Measurements from ENCODE around the gene MDK.

MDK gene

DNA sequence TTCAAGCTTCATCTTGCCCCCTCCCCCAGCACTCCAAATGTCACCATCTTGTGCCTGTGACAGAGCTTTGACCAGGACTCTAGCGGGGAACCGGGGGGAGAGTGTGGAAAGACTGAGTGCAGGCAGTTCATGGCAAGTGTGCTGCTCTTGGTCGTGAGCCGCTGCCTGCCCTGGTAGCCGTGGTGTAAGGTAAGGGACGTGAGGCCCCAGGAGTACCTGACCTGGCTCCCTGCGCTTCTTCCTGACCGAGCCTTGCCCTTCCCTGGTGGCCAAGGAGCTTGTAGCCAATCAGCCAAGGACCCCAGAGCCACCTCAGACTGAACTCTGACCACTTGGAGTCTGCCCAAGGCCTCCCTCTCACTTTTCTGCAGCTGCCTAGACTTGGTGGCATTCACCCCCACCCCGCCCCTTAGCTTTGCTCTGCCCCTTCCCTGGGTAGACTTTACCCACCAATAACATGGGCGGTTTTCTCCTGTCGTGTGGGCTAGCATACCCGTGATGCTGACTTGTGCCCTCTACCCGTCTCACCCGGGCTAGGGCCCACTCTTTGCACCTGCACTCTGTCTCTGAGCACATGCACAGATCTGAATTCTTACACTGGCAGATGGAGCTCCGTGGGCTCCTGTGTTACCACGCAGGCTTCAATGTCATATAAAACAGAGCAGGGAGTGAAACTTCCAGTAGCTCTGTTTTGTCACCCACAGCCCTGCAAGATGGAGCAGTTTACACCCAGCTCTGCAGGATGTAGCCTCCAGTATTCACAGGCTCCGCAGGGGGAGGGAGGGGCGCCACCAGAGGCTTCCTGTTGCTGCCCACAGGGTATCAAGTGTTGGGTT is 32.7 kb upstream of the MDK start:
- ATAC-seq, result peak in 1 of 2 donors; percentile 8

DNA sequence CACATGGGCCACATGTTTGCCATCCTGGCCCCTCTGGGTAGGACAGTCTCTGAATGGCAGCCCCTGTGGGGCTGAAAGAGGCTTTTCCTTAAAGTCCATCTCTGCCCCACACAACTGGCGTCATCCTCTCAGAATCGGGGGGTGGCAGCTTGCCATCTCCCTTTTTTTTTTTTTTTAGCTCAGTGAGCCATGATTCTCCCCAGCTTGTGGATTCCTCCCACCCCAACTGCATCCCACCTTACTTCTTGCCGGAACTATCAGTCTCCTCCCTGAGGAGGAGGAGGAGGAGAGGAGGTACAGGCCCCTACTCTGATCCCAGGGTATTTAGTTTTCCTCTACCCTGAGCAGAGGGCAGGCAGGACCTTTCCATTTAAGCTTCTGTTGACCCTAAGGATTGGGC is 30.8 kb upstream of the MDK start:
- no peak for ATAC-seq

DNA sequence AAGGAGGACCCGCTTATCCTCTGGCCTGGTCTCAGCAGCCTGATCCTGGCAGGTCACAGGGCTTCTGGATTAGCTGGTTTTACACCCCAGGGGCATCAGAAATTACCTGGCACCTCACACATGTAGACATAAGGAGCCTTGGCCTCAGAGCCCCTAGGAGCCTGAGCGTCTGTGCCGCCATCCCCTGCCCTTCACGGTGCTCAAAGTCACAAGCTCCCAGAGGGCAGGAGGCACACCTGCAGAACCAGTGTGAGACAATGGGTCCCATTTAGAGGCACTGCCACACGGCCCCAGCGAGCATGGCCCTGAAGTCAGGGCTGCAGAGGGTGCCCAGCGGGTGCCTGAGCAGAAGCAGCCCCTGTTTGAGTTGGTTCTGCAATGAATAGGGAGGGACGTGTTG is 30.3 kb upstream of the MDK start:
- no peak for ATAC-seq

DNA sequence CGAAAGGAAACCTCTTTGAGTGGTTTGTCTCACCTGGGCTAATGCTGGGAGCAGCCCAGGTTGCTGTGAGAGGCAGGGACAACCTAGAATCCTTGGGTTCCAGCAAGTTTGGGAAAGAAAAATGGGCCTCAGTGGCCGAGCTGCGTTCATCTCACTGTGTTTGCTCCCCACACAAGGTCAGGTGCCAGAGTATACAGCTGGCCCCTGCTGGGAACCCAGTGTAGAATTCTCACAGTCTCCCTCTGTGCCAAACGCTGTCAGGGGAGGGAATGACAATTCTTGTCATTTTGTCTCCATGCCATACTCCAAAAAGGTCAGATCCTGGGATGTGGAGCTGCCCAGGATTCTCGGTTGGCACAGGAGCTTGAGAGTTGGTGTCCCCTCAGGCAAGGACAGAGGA is 29.9 kb upstream of the MDK start:
- ATAC-seq, result no peak

DNA sequence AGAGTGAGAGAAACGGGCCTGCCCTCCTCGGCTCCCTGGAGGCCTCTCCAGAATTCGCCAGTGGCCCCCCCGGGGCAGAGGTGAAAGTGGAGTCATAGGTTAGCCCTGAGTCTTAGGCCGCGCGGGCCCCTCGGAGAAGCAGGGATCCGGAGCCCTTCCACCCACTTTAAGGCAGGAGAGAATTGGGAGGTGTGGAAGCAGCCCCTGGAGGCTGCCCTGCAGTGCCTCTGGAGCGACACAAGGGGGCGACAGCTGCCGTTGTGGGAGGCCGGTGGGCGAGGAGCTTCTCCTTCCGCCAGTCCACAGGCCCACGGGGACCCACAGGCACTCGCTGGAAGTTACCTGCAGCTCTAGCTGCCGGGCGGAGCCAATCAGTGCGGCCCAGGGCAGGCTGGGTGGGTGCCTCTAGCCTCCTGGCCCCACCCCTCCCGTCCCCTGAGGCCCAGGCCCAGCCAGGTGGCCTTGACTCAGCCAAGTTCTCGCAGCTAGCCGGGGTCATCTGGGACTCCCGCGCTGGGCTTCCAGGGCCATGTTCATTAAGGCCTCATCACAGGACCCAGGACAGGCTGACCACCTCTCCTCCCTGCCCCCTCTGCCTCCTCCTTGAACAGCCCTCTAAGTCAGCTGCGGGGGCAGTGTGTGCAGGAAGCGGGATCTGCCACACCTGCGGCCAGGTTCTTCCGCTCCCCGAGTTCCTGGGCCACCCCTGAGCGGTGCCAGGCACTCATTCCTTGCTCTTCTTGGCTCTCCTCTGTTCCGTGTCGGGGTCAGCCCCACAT is 29.2 kb upstream of the MDK start:
- peak; percentile 45 to 52 for ATAC-seq

DNA sequence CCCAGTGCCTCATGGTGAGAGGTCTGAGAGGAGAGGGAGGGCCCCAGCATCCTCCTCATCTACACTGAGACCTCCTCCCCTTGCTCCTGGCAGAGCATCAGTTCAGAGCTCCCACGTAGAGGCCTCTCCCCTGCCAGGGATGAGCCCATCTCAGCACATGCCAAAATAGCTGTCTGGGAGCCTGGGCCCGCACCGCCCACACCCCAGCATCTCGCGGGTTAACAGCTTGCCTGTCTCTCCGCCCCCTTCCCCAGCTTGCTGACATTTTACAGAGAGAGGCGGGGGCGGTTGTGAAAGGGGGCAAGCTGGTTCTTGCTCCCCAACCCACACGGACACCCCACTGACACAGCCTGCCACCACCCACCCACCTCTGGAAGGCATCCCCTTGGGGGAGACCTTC is 27.8 kb upstream of the MDK start:
- peak; percentile 15 to 37 for ATAC-seq

DNA sequence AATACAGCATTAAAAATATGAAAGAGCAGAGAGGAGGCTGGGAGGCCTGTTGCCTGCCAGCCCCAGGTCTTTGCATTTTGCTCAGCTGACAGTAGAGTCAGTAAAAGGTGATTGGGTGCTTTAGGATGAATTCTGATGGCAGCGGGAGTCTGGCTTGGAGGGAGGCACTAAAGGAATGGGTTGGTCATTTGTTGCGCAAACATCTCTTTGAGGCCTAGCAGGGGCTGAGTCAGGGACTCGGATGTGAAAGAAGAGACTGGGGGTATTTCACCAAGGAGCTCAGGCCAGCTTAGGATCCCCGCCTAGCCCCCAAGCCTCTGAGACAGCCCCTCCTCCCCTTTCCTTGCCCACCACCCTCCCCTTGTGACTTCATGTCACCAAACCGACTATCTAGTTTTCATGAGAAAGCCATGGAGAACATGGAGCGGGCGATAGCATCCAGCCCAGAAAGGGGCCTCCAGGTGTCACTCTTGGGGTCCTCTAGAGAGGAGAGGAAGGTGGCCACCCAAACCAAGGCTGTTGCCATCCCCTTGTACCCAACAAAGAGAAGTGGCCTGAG is 24.5 kb upstream of the MDK start:
- ATAC-seq, result no peak

DNA sequence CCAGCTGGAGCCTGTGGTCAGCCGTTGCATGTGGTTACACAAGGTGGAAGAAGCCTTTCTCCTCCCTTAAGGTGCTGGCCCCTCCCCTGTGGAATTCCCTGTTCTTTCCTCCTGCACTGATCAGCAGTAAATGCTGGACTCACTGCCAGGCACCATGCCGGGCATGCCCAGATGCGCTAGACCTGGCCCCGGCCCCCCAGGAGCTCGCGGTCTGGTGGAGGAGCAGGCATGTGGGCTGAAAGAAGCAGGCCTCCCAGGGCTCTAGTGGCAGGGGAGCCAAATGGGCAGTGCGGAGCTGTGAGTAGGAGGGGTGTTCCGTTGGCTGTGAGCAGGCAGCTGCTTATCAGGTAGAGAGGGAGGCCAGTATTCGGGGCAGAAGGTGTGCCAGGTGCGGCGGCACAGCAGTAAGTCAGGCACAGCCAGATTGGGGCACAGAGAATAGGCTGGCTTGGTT is 24.0 kb upstream of the MDK start:
- ATAC-seq, result no peak

DNA sequence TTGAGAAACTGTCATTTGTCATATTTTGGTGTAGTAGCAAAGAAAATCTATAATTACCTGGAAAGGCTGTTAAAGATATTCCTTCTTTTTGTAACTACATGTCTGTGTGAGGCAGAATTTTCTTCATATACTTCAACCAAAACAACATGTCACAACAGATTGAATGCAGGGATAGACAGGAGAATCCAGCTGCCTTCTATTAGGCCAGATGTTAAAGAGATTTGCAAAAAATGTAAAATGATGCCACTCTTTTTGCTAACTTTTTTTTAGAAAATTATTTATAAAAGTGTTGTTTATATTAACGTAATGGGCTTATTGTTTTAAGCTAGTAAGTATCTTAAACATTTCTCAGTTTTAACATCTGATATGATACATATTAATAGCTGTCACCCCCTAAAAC is 21.5 kb upstream of the MDK start:
- no peak for ATAC-seq

DNA sequence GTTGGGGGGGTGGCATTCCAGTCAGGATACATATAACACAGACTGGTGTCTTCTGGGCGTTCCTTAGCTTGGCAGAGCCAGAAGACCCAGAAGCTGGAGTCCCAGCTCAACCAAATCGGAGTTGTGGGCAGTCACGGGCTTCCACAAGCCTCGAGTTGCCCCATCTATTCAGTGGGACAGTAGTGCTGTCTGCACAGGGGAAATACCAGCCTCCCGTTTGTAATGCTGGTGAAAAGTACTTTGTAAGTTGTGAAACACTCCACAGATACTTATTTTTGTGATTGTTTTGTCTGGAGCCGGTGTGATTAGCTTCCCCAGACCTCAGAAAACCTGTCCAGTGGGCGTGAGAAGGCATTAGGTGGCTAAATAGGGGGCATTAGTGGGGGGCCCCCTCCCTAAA is 20.6 kb upstream of the MDK start:
- peak in 1 of 2 donors; percentile 40 for ATAC-seq

DNA sequence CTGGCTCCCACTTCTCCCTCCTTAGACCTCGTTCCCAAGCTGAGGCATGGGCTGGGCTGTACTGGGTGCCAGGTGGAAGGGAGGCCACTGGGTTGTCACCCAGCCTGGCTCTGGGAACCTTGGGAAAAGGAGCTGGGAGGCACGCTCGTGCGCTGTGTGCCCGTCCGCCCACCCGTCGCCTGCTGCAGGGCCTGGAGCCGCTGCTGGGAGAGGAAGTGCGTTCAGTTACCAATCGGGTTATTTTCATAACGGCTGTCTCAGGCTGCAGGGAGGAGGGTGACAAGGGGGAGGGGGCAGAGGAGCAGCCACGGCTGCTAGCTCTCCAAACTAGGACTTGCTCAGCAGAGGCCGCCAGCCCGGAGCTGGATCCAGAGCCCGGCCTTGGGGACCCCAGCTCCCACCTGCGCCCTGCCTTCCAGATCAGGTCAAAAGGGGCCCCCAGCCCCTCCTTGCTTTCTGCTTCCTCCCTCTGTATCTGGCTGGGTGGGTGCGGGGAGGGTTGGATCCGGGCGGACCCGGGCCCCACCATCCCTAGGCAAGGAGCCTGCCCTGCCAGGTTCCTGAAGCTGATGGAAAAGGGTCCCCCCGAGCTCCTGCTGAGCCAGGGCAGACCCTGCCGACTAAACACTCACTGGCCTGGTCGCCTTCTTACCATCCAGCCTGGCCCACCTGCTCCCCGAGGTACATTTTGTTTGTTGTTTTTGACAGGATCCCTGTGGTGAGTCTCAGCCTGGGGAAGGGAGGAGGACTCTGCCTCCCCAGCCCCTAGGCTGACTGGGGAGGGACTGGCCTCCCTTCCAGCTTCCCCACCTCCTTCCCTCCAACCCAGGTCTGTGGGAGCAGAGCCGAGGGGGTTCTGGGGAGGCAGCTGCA is 19.9 kb upstream of the MDK start:
- peak; percentile 91 to 93 for ATAC-seq

DNA sequence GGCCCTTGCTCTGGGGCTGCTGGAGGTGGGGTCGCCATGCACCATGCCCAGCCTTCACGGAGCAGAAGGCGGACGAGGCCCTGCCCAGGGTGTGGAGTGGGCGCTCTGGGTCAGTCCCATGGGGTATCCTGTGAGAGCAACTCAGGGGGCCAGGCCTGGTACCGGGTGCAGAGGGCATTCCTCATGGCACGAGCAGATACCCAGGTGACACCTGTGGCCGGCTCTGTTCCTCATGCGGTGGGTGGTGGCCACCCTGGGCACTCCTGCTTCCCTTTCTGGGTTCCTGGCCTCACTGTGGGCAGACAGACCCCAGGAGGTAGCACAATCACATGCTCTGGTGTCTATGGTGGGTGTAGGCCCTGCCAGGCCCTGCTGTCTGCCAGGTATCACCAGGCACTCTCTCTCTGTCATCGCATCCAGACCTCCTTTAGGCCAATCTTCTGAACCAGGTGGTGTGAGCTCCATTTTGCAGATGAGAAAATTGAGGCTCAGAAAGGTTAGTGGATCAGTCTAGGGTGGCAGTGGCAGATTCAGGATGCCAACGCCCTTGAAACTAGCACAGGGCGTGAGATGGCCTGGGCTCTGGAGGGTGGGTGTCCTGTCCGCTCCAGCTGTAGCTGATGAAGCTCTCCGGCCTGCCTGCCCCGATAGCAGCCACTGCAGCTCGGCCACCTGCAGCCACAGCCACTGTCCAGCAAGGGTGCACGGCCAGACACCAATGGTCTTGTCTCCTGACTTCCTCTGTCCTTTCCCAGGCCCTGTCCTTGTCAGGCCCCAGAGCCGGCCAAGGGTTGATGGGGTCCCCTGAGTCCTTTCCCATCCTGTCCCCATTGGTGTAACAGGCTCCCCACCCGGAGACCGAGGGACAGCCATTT is 19.1 kb upstream of the MDK start:
- ATAC-seq, result no peak

DNA sequence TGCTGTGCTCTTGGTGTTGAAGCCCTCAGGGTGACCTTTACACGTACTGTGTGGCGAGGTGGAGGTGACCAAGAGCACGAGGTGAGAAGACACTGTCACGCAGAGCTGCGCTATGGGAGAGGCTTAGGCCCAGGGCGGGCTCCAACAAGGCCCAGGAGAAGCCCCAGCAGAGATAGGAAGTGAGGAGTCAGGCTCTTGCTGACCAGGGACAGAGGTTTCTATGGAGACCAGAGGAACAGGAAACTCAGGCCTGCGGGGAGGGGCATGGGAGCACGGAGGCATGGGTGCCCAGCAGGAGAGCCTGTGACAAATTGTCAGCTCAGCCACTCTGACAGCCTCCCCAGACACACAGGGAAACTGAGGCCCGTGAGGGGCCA is 18.4 kb upstream of the MDK start:
- ATAC-seq, result no peak

DNA sequence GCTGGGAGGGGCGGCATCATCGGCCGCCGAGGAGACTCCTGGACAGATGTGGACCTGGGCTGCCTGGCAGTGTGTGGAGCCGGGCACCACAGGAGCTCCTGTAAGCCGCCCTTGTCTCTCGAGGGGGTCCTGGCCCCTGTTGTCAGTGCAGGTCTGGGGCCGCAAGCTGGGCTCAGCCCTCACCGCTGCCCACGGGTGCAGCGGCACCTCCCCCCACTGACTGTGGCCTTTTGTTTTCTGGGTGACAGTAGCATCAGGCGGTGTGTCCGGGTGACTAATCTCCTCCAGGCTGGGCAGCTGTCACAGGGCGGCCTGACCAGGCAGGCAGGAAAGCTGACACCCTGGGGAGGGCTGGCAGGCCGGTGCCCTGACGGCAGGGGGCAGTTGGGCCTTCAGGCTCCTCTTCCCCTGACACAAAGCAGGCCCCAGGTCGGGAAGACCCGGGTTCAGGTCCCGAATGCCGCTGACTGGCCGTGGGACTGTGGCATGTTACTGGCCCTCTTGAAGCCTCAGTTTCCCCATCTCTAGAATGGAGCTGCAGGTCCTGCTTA is 17.9 kb upstream of the MDK start:
- ATAC-seq, result no peak

DNA sequence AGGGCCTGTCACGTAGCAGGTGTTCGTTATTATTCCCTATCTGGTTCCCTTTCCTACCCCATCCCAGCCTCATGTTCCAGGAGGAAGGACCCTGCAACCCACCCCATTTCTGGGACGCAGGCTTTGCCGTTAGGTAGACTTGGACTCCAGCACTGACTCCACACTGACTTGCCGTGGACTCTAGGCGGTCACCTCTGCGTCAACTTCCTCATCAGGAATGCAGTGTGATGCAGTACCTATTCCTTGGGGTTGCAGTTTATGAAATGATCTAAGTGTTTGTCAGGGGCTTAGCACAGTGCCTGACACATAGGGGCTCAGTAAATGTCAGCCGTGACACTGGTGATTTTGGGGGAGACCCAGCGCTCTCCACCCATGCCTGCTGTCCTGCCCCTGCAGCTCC is 17.4 kb upstream of the MDK start:
- ATAC-seq, result no peak

DNA sequence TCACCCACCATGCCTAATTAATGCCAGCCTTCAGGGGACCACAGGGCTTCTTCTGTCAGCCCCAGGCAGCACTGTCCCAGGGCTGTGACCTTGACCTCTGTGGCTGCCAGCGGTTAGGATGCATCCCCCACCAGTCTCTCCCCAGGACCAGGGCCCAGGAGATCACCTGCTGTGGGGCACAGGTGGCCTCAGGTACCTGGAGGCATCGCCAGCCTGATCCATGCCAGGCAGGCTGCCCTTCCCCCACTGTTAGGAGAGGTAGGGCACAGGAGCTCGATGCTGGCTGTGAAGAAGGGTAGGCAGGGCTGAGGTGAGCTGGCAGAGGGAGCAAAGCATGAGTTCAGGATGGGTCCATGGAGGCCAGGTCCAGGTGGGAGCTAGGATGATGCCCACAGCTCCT is 16.7 kb upstream of the MDK start:
- no peak for ATAC-seq

DNA sequence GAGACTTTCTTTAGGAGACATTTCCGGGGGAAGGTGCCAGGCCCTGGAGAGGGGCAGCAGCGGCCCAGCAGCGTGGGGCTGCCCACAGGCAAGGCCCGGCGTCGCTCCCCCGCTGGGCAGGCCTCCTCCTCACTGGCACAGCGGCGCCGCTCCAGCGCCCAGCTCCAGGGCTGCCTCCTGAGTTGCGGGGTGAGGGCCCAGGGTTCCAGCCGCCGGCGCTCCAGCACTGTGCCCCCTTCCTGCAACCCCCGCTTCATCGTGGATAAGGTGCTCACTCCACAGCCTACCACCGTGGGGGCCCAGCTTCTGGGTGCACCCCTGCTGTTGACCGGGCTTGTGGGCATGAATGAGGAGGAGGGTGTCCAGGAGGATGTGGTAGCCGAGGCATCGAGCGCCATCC is 15.2 kb upstream of the MDK start:
- ATAC-seq, result no peak

DNA sequence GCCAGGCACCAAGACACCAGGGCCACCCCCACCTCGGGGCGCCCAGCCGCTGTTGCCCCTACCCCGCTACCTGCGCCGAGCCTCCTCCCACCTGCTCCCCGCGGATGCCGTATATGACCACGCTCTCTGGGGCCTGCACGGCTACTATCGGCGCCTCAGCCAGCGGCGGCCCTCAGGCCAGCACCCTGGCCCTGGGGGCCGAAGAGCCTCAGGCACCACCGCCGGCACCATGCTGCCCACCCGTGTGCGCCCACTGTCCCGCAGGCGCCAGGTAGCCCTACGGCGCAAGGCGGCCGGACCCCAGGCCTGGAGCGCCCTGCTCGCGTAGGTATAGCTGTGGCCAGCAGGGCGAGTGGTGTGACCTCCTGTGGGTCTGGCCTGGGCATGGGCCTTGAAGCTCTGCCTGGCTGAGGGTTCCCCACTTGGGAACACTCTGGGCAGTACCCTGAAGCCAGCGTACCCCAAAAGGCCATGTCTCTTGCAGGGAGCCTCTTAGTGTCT is 14.8 kb upstream of the MDK start:
- ATAC-seq, result no peak

DNA sequence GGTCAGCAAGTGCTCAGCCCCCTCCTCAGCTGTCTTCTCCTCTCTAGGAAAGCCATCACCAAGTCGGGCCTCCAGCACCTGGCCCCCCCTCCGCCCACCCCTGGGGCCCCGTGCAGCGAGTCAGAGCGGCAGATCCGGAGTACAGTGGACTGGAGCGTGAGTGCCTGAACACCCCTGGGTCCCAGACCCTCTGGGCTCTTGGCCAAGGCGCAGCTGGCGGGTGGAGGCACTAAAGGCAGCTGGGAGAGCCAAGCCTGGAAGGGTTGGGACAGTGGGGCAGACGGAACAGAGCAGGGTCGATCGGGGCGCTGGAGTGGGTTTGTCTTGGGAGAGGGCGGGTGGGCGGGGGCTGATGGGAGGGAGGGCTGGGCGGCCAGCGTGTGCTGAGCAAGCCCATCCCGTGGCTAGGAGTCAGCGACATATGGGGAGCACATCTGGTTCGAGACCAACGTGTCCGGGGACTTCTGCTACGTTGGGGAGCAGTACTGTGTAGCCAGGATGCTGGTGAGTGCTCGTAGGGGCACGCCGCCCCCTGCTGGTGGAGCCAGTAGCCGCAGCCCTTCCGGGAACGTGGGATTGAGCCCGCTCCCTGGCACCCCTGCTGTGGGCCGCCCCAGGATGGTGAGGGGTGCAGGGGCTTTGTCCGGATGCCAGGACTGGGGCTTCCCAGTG is 14.1 kb upstream of the MDK start:
- ATAC-seq, result peak; percentile 78 to 84

DNA sequence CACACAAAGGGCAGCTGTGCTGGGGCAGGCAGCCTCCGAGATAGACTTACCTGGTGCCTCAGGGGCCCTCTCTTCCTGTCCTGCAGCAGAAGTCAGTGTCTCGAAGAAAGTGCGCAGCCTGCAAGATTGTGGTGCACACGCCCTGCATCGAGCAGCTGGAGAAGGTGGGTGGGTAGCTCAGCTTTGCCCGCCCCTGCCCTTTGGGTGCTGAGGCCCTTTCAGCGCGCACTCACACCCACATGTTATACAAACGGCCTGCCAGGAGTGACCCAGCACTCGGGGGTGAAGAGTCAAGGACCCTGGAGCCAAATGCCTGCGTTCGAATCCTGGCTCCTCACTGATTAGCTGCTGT is 13.6 kb upstream of the MDK start:
- no peak for ATAC-seq
